GM18861 (cell line): ENCODE results near the gene CS.
"Not testable (repeated sequence)": the region's sequence is repeated elsewhere in the genome, so short reads cannot be mapped to it uniquely, and the experiment has no call there.

Experiments used
- ATAC-seq: cut with Tn5 transposase; IDR thresholded peaks from one replicate; pipeline ENCODE4 v1.9.1; 2021; ENCODE audit not compliant: unreplicated experiment

CS gene

DNA sequence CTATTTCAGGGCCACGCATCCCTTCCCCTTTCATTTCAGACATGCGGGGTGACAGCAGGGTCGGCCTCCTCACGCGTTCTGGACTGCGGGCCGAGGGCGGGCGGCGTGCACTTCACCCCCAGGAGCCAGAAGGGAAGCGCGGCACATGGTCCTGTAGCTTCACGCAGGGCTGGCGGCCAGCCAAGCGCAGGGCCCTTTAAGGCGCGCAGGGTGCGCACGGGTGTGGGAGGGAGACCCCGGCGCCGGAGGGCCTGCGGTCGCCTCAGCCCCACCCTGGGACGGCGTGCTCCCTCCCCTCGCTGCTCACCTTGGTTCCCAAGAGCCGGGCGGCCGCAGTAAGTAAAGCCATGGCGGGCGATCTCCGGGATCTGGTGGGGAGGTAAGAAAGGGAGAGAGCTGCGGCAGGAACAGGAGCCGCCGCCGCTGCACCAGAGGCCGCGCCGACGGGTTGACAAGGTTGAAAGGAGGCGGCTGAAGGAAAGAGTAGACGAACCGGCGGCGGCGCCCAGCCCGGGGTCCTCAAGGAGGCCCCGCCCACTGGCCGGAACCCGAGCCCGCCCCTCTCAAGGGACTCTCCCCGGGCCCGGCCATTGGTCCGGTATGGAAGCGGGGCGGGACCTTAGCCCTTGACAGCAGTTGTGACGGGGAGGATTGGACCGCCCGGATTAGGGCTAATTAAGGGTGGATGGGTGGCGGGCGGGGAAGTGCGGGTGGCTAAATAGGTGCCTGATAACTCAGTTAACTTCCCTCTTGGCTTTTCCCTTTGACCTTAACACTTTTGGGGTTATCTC, at the start of gene CS:
CS (minus strand) TSS at position 478 of the 791 bp plus-strand sequence; CDS start at position 349, 129 bp downstream.
- ATAC-seq: peak; percentile 85

DNA sequence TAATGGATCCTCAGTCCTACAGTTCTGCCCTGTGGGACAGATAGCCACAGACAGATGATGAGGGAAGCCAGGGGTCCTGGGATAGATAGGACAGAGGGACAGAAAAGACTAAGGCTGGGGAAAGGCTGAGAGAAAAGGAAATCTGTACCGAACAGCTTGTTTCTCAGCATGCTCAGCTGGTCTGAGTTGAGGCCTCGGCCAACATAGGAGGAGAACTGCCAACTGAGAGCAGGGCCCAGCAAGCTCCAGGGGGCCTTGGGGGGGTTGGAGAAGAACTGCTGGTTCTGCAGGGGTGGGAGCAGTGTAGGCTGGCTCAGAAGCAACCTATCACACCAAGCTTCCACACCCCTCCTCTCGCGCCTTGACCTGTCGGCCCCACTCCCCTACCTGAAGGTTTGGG, 48.6 kb upstream of the CS start:
- ATAC-seq: no peak

DNA sequence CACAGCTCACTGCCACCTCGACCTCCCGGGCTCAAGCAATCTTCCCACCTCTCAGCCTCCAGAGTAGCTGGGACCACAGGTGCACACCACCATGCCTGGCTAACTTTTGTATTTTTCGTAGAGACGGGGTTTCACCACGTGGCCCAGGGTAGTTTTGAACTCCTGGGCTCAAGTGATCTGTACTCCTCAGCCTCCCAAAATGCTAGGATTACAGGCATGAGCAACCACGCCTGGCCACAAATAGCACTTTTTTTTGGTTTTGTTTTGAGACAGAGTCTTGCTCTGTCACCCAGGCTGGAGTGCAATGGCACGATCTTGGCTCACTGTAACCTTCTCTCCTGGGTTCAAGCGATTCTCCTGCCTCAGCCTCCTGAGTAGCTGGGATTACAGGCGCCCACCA, 47.1 kb upstream of the CS start:
- ATAC-seq: not testable (repeated sequence)

DNA sequence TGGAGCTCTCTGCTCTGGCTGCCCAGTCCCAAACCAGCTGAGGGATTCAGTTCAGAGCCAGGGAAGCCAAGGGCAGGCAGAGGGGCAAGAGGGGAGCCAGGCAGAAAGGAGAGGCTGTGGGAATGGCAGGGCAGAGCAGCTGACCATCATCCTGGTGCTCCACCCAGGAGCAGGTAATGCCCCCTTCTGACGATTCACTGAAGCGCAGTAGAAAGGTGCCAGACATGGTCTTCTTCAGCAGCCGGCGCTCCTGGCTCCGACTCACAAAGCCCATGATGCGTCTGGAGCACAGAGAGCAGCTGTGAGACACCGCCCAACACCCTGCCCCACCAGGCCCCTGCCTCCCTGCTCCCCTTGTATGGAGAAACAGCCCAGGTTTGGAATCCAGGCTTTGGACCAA, 46.5 kb upstream of the CS start:
- no peak for ATAC-seq

DNA sequence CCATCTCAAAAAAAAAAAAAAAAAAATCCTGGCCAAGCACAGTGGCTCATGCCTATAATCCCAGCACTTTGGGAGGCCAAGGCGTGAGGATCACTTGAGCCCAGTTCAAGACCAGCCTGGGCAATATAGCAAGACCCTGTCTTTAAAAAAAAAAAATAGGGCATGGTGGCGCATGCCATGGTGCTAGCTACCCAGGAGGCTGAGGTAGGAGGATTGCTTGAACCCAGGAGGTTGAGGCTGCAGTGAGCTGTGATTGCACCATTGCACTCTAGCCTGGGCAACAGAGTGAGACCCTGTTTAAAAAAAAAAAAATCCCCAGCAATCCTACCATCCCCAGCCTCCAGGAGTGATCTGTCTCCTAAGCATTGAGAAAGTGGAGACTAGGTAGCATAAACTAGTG, 42.2 kb upstream of the CS start:
- ATAC-seq: not testable (repeated sequence)

DNA sequence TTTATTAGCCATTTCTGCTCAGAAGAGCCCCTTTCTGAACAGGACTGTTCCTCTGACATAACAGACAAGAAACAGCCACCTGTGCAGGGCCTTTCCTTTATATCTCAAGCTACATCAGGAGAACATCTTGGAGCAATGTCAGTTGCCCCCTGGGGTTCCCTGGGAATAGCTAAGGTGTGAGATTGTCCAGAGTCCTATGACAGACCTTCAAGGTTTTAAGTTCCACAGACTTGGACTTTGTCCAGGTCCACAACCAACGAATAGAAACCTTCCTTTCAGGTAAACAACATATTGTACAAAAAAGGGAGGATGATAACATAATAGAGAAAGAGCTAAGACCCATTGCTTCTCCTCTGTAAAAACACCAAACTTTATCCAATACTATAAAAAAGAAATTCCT, 41.5 kb upstream of the CS start:
- no peak for ATAC-seq

DNA sequence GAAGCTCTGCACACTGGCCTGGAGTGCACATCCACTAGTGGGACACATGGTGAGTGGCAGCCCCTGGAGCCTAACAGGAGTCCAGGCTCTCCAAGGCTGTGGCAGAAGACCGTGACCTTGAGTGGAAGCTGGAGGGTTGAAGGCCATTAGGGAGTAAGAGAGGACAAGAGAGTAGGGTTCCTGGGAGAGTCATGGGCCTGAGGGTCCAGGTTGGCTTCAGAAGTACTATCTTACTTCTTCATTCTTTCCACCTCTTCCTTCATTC, 39.0 kb upstream of the CS start:
- no peak for ATAC-seq

DNA sequence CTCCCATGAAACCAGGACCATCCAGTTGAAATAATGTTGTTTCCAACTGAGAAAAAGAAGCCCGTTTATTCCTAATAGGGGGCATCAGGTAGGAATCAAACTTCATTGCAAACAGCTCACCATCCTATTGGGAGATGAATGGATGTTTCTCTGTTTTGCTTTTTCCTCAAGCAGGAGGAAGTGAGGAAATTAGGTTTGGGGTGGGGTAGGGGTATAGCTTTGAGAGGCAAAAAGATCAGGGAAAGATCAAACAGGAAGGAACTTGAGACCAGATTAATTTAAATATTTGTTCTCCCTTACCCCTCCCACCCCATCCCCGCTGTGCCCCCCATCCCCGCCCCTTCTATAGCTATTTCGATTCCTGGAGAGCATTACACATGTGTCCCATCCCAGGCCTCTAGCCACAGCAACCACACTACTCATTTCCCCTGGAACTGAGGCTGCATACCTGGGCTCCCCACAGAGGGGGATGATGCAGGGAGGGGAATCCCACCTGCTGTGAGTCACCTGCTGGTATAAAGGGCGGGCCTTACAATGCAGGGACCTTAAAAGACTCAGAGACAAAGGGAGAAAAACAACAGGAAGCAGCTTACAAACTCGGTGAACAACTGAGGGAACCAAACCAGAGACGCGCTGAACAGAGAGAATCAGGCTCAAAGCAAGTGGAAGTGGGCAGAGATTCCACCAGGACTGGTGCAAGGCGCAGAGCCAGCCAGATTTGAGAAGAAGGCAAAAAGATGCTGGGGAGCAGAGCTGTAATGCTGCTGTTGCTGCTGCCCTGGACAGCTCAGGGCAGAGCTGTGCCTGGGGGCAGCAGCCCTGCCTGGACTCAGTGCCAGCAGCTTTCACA, 38.4 kb upstream of the CS start, which contains the start of gene IL23A:
IL23A (plus strand) TSS at position 577 of the 850 bp plus-strand sequence; CDS start at position 738, 161 bp downstream.
- ATAC-seq: no peak

DNA sequence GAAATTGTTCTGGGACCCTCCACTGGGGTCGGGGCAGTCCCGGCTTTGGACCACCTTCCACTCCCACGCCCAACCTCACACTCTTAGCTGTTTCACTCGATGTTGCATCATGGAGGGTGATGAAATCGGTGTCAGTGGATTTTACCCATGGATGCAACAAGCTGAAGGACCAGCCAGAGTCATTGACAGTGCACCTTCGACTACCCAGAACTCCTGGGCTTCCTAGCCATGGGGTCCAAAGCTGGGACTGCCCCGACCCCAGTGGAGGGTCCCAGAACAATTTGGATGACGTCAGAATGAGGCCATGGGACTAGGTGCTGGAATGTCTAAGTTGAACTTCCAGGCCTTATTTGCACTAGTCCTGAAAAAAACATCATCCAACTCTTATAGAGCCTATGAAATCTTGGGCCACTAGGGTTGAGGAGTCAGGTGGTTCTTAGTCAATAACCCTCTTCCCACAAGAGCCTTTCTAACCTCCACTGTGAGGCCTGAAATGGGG, 37.7 kb upstream of the CS start:
- no peak for ATAC-seq

DNA sequence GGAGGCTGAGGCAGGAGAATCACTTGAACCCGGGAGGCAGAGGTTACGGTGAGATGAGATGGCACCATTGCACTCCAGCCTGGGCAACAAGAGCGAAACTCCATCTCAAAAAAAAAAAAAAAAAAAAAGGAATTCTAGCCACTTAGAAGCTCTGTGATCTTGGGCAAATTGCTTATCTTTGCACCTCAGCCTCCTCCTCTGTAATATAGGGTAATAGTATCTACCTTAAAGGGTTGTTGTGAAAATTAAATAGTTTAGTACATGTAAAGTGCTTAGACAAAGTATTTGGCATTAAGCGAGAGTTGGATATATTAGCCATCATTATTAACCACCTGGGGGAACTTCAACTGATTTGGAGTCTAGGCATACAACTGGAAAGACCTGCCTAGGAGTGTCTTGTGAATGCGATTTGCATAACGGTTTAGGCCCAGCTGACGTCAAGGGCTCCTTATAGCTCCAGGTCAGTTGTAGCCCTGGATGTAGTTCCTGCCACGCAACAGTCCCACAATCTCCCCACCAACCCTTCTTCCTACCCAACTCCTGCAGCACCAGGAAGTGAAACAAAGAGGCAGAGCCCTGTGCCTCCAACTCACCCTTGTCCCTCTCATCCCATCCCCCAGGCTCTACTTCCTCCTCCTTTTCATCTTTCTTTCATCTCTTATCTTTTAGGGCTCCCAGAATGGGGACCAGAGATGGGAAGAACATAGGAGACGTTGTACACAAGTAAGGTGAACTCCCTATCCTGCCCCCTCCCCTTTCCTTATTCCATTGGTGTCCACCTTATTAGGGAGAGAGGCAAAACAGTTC, 36.4 kb upstream of the CS start:
- no peak for ATAC-seq

DNA sequence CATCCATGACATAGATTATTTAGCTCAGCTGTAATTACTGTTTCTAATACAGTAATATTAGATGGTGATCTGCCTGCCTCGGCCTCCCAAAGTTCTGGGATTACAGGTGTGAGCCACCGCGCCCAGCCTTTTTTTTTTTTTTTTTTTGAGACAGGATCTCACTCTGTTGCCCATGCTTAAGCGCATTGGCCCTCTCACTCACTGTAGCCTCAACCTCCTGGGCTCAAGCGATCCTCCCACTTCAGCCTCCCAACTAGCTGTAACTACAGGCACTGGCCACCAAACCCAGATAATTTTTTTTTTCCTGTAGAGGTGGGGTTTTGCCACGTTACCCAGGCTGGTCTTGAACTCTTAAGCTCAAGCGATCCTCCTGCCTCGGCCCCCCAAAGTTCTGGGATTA, 35.4 kb upstream of the CS start:
- not testable (repeated sequence) for ATAC-seq

DNA sequence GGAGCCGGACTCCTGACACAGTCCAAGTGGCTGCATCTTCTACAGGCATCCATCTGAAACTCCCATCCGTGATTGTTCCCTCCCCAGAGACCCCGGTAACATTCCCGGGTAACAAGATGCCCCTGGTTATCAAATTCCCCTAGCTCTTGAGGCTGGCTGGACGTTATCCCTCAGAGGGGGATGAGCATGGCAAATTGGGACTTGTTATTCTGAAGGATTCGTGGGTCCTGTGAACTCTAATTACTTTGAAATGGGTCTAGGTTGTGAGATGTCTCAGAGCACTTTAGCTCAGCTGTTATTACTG, 34.3 kb upstream of the CS start:
- no peak for ATAC-seq

DNA sequence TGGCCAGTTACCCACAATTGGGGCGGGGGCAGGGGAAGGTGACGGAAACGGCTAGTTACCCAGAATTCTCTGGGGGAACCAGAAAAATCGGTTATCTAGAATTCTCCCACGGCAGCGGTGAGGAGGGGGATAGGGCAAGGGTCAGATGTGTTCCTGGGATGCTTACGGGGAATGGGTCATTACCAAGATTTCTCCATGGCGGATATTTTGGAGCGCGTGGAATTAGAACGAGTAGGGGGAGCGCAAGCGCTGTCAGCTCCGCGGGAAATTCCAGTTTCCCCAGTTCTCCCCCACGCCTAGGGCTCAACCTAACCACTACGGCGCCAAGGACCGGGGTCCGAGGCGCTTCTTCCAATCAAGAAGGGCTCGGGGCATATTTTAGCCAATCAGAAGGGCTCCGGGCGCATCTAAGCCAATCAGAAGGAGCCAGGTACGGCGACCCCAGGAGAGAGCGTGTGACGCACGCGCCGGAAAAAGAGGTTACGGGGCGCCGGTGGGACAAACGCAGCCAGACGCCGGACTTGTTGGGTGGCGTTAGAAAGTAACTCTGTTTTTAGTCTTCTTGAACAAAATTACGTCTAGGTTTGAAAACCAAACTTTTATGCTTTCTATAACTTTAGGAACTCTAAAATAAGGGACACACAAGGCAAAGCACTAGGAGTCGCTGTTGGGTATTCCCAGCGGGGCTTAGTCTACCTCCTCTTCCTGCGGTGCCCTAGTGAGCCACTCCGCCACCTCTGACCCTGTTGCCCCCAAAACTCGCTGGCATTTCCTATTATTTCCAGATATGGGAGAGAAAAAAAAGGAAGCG, 33.8 kb upstream of the CS start, which contains the start of gene PAN2:
PAN2 (minus strand) TSS at position 322 of the 811 bp plus-strand sequence. CDS start 906 bp downstream, outside the sequence.
- ATAC-seq: peak; percentile 86

DNA sequence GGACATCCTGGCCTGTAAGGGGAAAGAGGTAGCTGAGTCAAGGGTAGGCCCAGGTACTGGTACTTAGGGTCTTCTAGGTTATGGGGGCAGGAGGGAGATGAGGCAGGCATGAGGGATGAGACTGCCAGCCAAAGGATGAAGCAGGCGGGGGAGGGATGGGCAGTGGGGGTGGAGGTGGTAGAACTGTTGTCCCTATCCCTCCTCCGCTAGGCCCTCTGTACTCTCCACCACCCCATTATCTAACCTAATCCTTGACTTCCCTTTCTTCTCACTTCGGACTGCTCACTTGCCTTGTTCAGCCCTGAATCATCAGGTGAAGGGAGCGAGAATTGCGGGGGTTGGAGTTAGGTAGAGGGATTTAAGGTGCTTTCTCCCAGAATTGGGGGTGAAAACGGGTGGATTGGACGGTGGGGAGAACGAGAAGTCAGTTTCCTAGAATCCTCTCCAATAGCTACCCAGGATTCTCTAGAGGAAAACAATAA, 33.1 kb upstream of the CS start:
- no peak for ATAC-seq

DNA sequence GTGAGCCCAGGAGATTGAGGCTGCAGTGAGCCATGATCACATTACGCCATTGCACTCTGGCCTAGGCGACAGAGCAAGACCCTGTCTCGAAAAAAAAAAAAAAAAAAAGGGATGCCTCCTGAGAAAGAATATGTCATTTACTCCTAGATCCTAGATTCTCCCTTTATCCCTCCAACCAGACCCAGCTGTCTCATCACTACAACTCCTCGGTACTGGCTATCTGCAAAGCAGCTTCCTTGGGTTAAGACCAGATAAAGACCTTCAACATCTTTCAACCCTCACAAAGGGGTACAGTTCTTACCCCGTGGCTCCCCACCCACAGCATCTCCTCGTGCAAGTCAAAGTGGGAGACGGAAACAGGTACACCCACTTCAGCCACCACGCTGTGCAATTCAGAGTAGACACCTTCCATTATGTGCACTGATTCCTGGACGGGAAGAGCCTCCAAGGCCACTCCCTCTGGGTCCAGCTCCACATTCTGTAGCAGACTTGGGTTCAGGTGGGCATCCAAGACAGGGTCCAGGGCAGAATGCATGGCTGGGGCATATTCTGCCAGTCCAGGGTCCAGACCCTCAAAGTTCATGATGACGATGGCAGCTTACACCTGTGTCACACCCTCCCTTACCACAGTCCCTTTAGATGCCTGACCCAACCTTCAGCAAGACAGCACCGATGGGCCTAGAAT, 32.5 kb upstream of the CS start:
- no peak for ATAC-seq

DNA sequence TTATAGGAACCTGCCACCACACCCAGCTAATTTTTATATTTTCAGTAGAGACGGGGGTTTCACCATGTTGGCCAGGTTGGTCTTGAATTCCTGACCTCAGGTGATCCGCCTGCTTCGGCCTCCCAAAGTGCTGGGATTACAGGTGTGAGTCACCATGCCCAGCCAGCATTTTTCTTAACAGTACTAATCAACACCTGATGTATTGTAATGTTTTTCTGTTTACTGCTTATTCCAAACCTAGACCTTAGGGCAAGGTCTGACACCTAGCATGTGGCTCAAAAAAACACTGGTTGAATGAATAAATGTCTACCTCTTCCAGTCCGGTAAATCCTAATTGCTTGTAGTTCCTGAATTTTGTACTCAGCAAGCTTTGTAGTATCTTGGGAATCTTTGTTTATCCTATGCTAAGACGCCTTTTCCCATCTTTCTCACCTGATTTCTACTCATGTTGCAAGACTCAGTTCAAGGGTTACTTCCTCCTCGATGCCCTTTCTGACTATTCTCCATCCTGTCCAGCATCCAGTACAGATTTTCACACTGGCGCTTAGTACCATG, 30.9 kb upstream of the CS start:
- no peak for ATAC-seq

DNA sequence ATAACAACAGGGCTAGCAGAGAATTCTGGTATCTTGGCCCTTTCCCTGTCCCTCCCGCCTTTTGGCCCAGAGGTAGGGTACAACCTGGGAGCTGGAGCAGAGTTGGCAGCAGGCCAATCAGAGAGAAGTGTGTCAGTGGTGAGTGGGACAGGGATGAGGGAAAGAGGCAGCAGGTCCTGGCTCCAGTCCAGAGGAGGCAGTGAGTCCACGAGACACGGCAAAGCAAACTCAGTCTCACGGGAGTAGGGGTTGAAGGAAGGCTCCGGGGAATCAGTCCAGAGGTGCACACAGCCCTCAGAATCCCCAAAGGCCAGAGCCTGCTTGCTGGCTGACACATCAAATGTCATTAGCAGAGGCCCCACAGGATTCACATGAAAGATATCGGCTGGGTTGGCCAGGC, 26.4 kb upstream of the CS start:
- ATAC-seq: no peak

DNA sequence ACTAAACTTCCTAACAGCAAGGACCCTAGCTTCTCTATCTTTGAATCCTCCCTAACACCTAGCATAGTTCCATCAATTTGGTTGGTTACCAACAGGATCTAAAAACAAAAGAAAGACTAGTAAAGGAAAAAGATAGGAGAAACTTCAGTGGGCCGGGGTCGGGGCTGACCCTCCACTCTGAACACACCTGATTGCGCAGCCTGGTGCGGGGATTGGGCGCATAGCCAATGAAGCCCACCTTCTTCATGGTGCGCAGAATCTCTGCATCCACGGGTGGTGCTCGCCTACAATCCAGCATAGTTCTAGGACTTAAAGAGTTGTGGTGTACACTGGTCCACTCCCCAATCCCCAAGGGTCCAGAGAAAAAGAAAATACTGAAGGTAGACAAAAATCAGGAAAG, 26.0 kb upstream of the CS start:
- no peak for ATAC-seq

DNA sequence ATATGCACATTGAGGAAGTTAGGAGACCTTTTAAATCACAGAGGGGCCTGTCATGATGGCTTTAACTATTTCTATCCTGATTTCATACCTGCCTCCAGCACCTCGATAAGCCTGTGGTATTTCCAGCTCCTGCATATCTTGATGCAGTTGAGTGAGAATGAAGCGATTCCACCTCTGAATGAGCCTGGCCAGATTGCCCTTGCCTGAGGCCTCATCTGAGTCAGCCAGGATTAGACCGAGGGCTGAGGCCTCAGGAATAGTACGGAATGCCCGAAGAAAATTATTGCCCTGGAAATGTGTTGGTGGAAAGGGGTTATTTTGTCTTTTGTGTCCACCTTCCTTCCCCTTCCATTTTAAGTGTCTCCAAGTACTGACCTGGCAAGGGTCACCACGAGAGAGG, 24.1 kb upstream of the CS start:
- no peak for ATAC-seq

DNA sequence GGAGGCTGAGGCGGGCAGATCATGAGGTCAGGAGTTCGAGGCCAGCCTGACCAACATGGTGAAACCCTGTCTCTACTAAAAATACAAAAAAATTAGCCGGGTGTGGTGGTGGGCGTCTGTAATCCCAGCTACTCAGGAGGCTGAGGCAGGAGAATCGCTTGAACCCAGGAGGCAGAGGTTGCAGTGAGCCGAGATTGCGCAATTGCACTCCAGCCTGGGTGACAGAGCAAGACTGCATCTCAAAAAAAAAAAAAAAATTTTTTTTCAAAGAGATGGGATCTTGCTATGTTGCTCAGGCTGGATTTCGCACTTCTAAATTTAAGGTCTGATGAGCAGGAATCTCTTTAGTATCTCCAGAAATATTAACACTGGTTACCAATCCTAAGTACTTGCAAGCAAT, 21.5 kb upstream of the CS start:
- ATAC-seq: not testable (repeated sequence)
